Mesenchymal stem cell (in vitro differentiated cells and primary cell): ENCODE results near the gene TDRD10.
A peak's percentile ranks its signal among the peaks of the same experiment; 100 is the strongest.

Experiments used
- DNase-seq: peaks from one replicate; pipeline ENCODE4 v3.0.0-alpha.2; 2013
- H2AFZ ChIP-seq: one replicate; pipeline ENCODE4 v1.6.1; 2013; ENCODE audit warnings: low read depth, mild to moderate bottlenecking, control low read depth, inconsistent platforms, low read length, moderate library complexity
- H2AK5ac ChIP-seq: 2 replicates; pipeline ENCODE4 v1.6.1; 2013; ENCODE audit warnings: low read length, moderate library complexity, mild to moderate bottlenecking, inconsistent platforms; ENCODE audit not compliant: severe bottlenecking
- H2BK120ac ChIP-seq: one replicate; pipeline ENCODE4 v1.6.1; 2013; ENCODE audit warnings: low read depth, mild to moderate bottlenecking, inconsistent platforms, low read length, moderate library complexity
- H2BK12ac ChIP-seq, 2 experiments: one replicate each; pipeline ENCODE4 v1.6.1; 2013; ENCODE audit warnings: inconsistent platforms in 2 of 2, low read length in 2 of 2, mild to moderate bottlenecking in 2 of 2, moderate library complexity in 2 of 2, control low read depth in 1 of 2
- H2BK15ac ChIP-seq: one replicate; pipeline ENCODE4 v1.6.1; 2013; ENCODE audit warnings: mild to moderate bottlenecking, low read depth, inconsistent platforms; ENCODE audit not compliant: poor library complexity, severe bottlenecking
- H2BK5ac ChIP-seq: 2 replicates; pipeline ENCODE4 v1.6.1; 2013; ENCODE audit warnings: low read depth, mild to moderate bottlenecking, low read length, control low read depth, inconsistent platforms; ENCODE audit not compliant: poor library complexity, severe bottlenecking
- H3K14ac ChIP-seq, 2 experiments: one replicate each; pipeline ENCODE4 v1.6.1; 2013; ENCODE audit warnings: inconsistent platforms in 2 of 2, low read length in 2 of 2, control low read depth in 1 of 2, mild to moderate bottlenecking in 1 of 2, moderate library complexity in 1 of 2
- H3K18ac ChIP-seq, 2 experiments: one replicate each; pipeline ENCODE4 v1.6.1; 2013; ENCODE audit warnings: inconsistent platforms in 2 of 2, low read length in 2 of 2, control low read depth in 1 of 2, low read depth in 1 of 2, mild to moderate bottlenecking in 1 of 2
- H3K23ac ChIP-seq, 2 experiments: one replicate each; pipeline ENCODE4 v1.6.1; 2013; ENCODE audit warnings: inconsistent platforms in 2 of 2, low read length in 2 of 2, mild to moderate bottlenecking in 2 of 2, moderate library complexity in 2 of 2, control low read depth in 1 of 2
- H3K27ac ChIP-seq: 2 replicates; pipeline ENCODE4 v1.5.1; 2013; ENCODE audit warnings: mild to moderate bottlenecking, moderate library complexity, low read length, control low read depth, inconsistent platforms; ENCODE audit not compliant: poor library complexity, severe bottlenecking
- H3K27me3 ChIP-seq, 2 experiments: 2 replicates each; pipeline versions ENCODE4 v1.6.1 to v1.7.0; 2013; ENCODE audit warnings: low read length in 2 of 2, mild to moderate bottlenecking in 2 of 2, moderate library complexity in 2 of 2, control low read depth in 1 of 2, inconsistent platforms in 1 of 2; ENCODE audit not compliant: control insufficient read depth in 1 of 2, insufficient read depth in 1 of 2
- H3K36me3 ChIP-seq, 2 experiments: 2 replicates each; pipeline versions ENCODE4 v1.6.1 to v1.7.0; 2013; ENCODE audit warnings: low read length in 2 of 2, control low read depth in 1 of 2, inconsistent platforms in 1 of 2, low read depth in 1 of 2, mild to moderate bottlenecking in 1 of 2; ENCODE audit not compliant: insufficient read depth in 2 of 2, control insufficient read depth in 1 of 2
- H3K4ac ChIP-seq, 2 experiments: one replicate each; pipeline ENCODE4 v1.6.1; 2013; ENCODE audit warnings: inconsistent platforms in 2 of 2, low read length in 2 of 2, mild to moderate bottlenecking in 2 of 2, moderate library complexity in 2 of 2, control low read depth in 1 of 2, low read depth in 1 of 2
- H3K4me1 ChIP-seq: 2 replicates; pipeline ENCODE4 v1.6.1; 2013; ENCODE audit warnings: low read depth, low read length, control low read depth; ENCODE audit not compliant: control insufficient read depth, insufficient read depth
- H3K4me2 ChIP-seq: 2 replicates; pipeline ENCODE4 v1.6.1; 2013; ENCODE audit warnings: low read length, mild to moderate bottlenecking, inconsistent platforms; ENCODE audit not compliant: poor library complexity, severe bottlenecking
- H3K4me3 ChIP-seq, 2 experiments: 2 replicates each; pipeline versions ENCODE4 v1.5.1 to v1.7.0; 2013; ENCODE audit warnings: low read length in 2 of 2, mild to moderate bottlenecking in 2 of 2, control low read depth in 1 of 2, low read depth in 1 of 2; ENCODE audit not compliant: insufficient read depth in 1 of 2
- H3K79me1 ChIP-seq: replicated peaks from 2 replicates; pipeline ENCODE4 v1.6.1; 2013; ENCODE audit warnings: mild to moderate bottlenecking, control low read depth, low read length, inconsistent platforms; ENCODE audit not compliant: poor library complexity, severe bottlenecking
- H3K9ac ChIP-seq: 2 replicates; pipeline ENCODE4 v1.7.0; 2013; ENCODE audit warnings: mild to moderate bottlenecking, low read length, moderate library complexity
- H3K9me3 ChIP-seq: 2 replicates; pipeline ENCODE4 v1.7.0; 2013; ENCODE audit warnings: mild to moderate bottlenecking, low read length; ENCODE audit not compliant: control insufficient read depth
- H4K8ac ChIP-seq: one replicate; pipeline ENCODE4 v1.6.1; 2013; ENCODE audit warnings: inconsistent platforms, mild to moderate bottlenecking, low read length, moderate library complexity
- H4K91ac ChIP-seq: one replicate; pipeline ENCODE4 v1.6.1; 2013; ENCODE audit warnings: mild to moderate bottlenecking, low read length, inconsistent platforms
- WGBS: methylation state at CpG from one replicate; pipeline ENCODE4 v1.1.7; 2013; ENCODE audit warnings: mixed read lengths; 5-methylcytosine and 5-hydroxymethylcytosine counted together

Gene TDRD10

DNA sequence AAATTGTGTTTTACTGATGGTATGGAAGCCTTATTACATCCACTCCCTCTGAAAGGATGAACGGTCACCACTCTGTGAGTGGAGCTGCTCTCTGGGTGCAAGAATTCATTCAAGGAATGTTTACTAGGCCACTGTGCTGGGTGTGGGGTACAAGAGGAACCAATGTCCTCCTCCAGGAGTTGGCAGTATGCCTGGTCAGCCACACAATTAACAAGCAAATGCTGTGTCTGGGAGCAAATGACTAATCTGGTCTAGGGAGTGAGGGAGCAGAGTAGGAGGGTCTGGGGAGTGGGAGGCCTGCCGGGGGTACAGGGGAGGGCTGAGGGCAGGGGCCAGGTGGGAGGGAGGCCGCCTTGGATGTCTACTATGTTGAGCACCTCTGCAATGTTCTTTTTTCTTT lies 27.2 kb upstream of the TDRD10 start:
- no peak overlapping the region for H3K4me2 ChIP-seq
- H3K36me3 ChIP-seq = no peaks in the 10 kb centered on the region
- no peak overlapping the region for H2BK5ac ChIP-seq
- H3K18ac ChIP-seq = no peak overlapping the region
- H3K4me3 ChIP-seq = no peak overlapping the region
- H3K14ac ChIP-seq = no peak overlapping the region
- H4K8ac ChIP-seq = no peak overlapping the region
- H3K23ac ChIP-seq = no peak overlapping the region
- no peak overlapping the region for H2AFZ ChIP-seq
- H3K79me1 ChIP-seq = no peaks in the 10 kb centered on the region
- H2BK12ac ChIP-seq = peak overlapping the region in 1 of 2 experiments; percentile 1
- WGBS = 47% methylated on average over 2 of the region's 3 CpGs
- peaks cover 11% of the 10 kb centered on the region for H3K4me1 ChIP-seq
- H2BK15ac ChIP-seq = no peak overlapping the region
- H4K91ac ChIP-seq = no peak overlapping the region
- H3K4ac ChIP-seq = no peak overlapping the region
- DNase-seq = peak; percentile 81
- no peak overlapping the region for H2BK120ac ChIP-seq
- H3K9ac ChIP-seq = no peak overlapping the region
- no peaks in the 10 kb centered on the region for H3K27me3 ChIP-seq
- H3K9me3 ChIP-seq = no peaks in the 10 kb centered on the region
- no peak overlapping the region for H3K27ac ChIP-seq
- no peak overlapping the region for H2AK5ac ChIP-seq

DNA sequence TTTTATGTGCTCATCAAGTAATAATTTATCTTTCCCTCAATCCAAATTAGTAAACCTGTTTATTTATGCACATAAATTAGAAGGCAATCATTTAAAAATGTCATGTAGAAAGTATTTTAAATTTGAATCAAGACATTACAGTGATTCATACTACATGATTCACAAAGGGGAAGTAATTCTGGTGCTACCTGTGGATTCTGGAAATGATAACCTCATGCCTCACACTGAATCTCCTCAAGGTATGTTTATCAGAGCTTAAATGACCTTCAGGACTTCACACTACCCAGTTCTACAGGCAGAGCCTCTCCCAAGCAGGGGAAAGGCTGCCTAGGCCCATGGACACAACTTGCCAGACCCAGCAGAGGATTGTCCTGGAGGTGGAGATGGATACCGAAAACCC lies 25.2 kb upstream of the TDRD10 start:
- H3K79me1 ChIP-seq = no peaks in the 10 kb centered on the region
- no peak overlapping the region for H2AK5ac ChIP-seq
- H2BK12ac ChIP-seq = no peak overlapping the region
- H3K23ac ChIP-seq = no peak overlapping the region
- H2BK15ac ChIP-seq = no peak overlapping the region
- no peak overlapping the region for H2BK120ac ChIP-seq
- H3K27me3 ChIP-seq = no peaks in the 10 kb centered on the region
- H3K4me2 ChIP-seq = no peak overlapping the region
- H3K9ac ChIP-seq = no peak overlapping the region
- no peak overlapping the region for H3K14ac ChIP-seq
- no peaks in the 10 kb centered on the region for H3K9me3 ChIP-seq
- no peak overlapping the region for H3K4ac ChIP-seq
- no peaks in the 10 kb centered on the region for H3K36me3 ChIP-seq
- H3K18ac ChIP-seq = no peak overlapping the region
- H3K27ac ChIP-seq = no peak overlapping the region
- H2AFZ ChIP-seq = no peak overlapping the region
- no peak overlapping the region for H2BK5ac ChIP-seq
- no peak overlapping the region for H4K91ac ChIP-seq
- no CpG with 5 or more reads among the region's 1 CpG for WGBS
- H4K8ac ChIP-seq = no peak overlapping the region
- H3K4me1 ChIP-seq = peaks cover 11% of the 10 kb centered on the region
- no peak overlapping the region for H3K4me3 ChIP-seq
- DNase-seq = no peak

DNA sequence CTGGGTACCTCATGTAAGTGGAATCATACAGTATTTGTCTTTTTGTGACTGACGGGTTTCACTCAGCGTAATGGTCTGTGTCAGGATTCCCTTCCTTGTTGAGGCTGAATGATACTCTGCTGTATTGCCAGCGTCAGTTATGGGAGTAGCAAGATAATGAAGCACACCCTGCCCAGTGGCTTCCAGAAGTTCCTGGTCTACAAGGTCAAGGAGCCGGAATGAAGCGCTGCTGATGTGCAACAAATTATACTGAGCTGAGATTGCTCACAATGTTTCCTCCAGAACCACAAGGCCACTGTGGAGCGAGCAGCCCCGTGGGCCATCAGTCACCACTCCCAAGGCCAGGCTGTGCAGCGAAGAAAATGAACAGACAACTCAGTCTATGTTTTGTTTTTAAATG lies 24.0 kb upstream of the TDRD10 start:
- Histone ChIP-seq H4K8ac (no peak overlapping the region), H2BK120ac (no peak overlapping the region)

DNA sequence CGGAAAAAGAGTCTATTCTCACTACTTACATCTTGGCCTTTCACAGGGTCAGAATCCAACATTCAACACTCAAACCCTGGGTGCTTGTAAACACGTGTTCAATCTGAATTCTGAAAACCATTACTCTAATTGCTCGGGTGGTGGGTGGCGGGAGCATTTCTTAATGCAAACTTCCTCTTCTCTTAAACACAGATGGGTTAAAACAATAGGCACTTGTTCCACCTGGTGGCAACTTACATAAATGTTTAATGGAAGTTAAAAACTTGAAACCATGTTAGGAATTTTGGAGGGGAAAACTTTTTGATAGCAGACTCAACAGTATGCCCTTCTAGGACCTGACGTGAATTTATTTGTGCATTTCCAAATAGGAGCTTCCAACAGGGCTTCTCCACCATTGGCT lies 23.4 kb upstream of the TDRD10 start:
- Histone ChIP-seq H2BK15ac (no peak overlapping the region), H3K14ac (no peak overlapping the region), H4K8ac (no peak overlapping the region), H3K27ac (no peak overlapping the region), H3K79me1 (no peaks in the 10 kb centered on the region), H2AFZ (no peak overlapping the region), H3K27me3 (no peaks in the 10 kb centered on the region), H3K9me3 (no peaks in the 10 kb centered on the region), H3K4me3 (no peak overlapping the region), H3K4me1 (peaks cover 11% of the 10 kb centered on the region), H3K4ac (no peak overlapping the region), H3K36me3 (no peaks in the 10 kb centered on the region), H2BK120ac (no peak overlapping the region), H3K18ac (no peak overlapping the region), H2BK12ac (no peak overlapping the region), H3K4me2 (no peak overlapping the region), H3K9ac (no peak overlapping the region), H4K91ac (no peak overlapping the region), H2AK5ac (no peak overlapping the region), H3K23ac (no peak overlapping the region), H2BK5ac (no peak overlapping the region)
- WGBS = 71% methylated on average over 3 of the region's 5 CpGs
- peak; percentile 13 for DNase-seq

More for the DNA sequence above, 24.0 kb upstream of the TDRD10 start:
- H3K18ac ChIP-seq = no peak overlapping the region
- H3K27ac ChIP-seq = no peak overlapping the region
- H2BK15ac ChIP-seq = no peak overlapping the region
- peaks cover 11% of the 10 kb centered on the region for H3K4me1 ChIP-seq
- no peak for DNase-seq
- no peak overlapping the region for H2AFZ ChIP-seq
- no peak overlapping the region for H3K9ac ChIP-seq
- no peak overlapping the region for H4K91ac ChIP-seq
- no peaks in the 10 kb centered on the region for H3K36me3 ChIP-seq
- H3K79me1 ChIP-seq = no peaks in the 10 kb centered on the region
- no peak overlapping the region for H3K23ac ChIP-seq
- H3K4me3 ChIP-seq = no peak overlapping the region
- no peak overlapping the region for H3K14ac ChIP-seq
- H3K4ac ChIP-seq = no peak overlapping the region
- H2BK5ac ChIP-seq = no peak overlapping the region
- no peaks in the 10 kb centered on the region for H3K9me3 ChIP-seq
- H2BK12ac ChIP-seq = peak overlapping the region in 1 of 2 experiments; percentile 35
- H2AK5ac ChIP-seq = no peak overlapping the region
- 94% methylated on average over 5 of the region's 8 CpGs for WGBS
- H3K27me3 ChIP-seq = no peaks in the 10 kb centered on the region
- H3K4me2 ChIP-seq = no peak overlapping the region
